Kidney epithelial cell (primary cell): ENCODE results near the gene ATP6V1G1. TPM values are rescaled to one million over a fixed set of nuclear protein-coding genes. Genes with fewer than 3 reads are reported as not detected.
"Not testable (repeated sequence)": the region's sequence is repeated elsewhere in the genome, so short reads cannot be mapped to it uniquely, and the experiment has no call there.

Source experiments
- DNase-seq: peaks from one replicate; pipeline ENCODE4 v3.0.0-alpha.2; 2010; ENCODE audit warnings: low read depth
- H3K27me3 ChIP-seq: 2 replicates; pipeline ENCODE4 v1.6.0; 2011; ENCODE audit warnings: low read length; ENCODE audit not compliant: control insufficient read depth, insufficient read depth
- H3K36me3 ChIP-seq: 2 replicates; pipeline ENCODE4 v1.5.1; 2011; ENCODE audit warnings: low read length; ENCODE audit not compliant: control insufficient read depth, insufficient read depth
- H3K4me3 ChIP-seq: 2 replicates; pipeline ENCODE4 v1.5.1; 2011; ENCODE audit warnings: low read depth, mild to moderate bottlenecking, control low read depth, low read length
- CTCF ChIP-seq: IDR thresholded peaks from 2 replicates; pipeline ENCODE4 v1.5.1; 2011; ENCODE audit warnings: mild to moderate bottlenecking, moderate library complexity, low read length, control low read depth, inconsistent platforms; ENCODE audit not compliant: insufficient read depth, poor library complexity, severe bottlenecking
- total RNA-seq: library from RNA; depleted of rRNA; stranded (reverse); fragments of >200 nt; gene quantifications from 2 replicates; pipeline ENCODE4 v1.2.3, GENCODE V29; 2015

ATP6V1G1 gene
- total RNA-seq, 1 donor from 2014 or later, result 392 TPM

- no peak overlapping the region for H3K4me3 ChIP-seq
- DNase-seq, result no peak
- H3K27me3 ChIP-seq, result no peaks in the 10 kb centered on the region
- no peaks in the 10 kb centered on the region for H3K36me3 ChIP-seq
- TF ChIP-seq CTCF, result no peak
Measured at GRCh38 chr9:114571391-114571790, 16.2 kb upstream of the ATP6V1G1 start.

- Histone ChIP-seq H3K36me3 (no peaks in the 10 kb centered on the region), H3K4me3 (no peak overlapping the region), H3K27me3 (no peaks in the 10 kb centered on the region)
- DNase-seq, result no peak
- no peak for TF ChIP-seq CTCF
Measured at GRCh38 chr9:114572199-114572598, 15.4 kb upstream of the ATP6V1G1 start.

GRCh38 chr9:114574438-114574837, 13.1 kb upstream of the ATP6V1G1 start:
- Histone ChIP-seq H3K4me3 (no peak overlapping the region), H3K27me3 (no peaks in the 10 kb centered on the region), H3K36me3 (no peaks in the 10 kb centered on the region)
- TF ChIP-seq CTCF, result no peak
- no peak for DNase-seq

GRCh38 chr9:114576779-114577178, 10.8 kb upstream of the ATP6V1G1 start:
- not testable (repeated sequence) for DNase-seq, H3K4me3 ChIP-seq, H3K36me3 ChIP-seq, H3K27me3 ChIP-seq

GRCh38 chr9:114578134-114578533, 9.4 kb upstream of the ATP6V1G1 start:
- H3K27me3 ChIP-seq, H3K36me3 ChIP-seq, H3K4me3 ChIP-seq, DNase-seq: not testable (repeated sequence)

GRCh38 chr9:114580609-114581193, 6.9 kb upstream of the ATP6V1G1 start:
- no peaks in the 10 kb centered on the region for H3K27me3 ChIP-seq
- DNase-seq, result no peak
- no peak overlapping the region for H3K4me3 ChIP-seq
- no peak for TF ChIP-seq CTCF
- no peaks in the 10 kb centered on the region for H3K36me3 ChIP-seq

- Histone ChIP-seq H3K4me3 (no peak overlapping the region), H3K27me3 (no peaks in the 10 kb centered on the region), H3K36me3 (no peaks in the 10 kb centered on the region)
- no peak for DNase-seq
- no peak for TF ChIP-seq CTCF
Measured at GRCh38 chr9:114583371-114584155, 4.0 kb upstream of the ATP6V1G1 start.
